Natural killer cell (primary cell): ENCODE results near the gene LIMS4. TPM values are rescaled to one million over a fixed set of nuclear protein-coding genes. Genes with fewer than 3 reads are reported as not detected.
"Not testable (repeated sequence)": the region's sequence is repeated elsewhere in the genome, so short reads cannot be mapped to it uniquely, and the experiment has no call there.

ENCODE experiments used
- ATAC-seq, 3 donors: fragments of 150-1000 bp in 2 of 3; fragments of 200-7000 bp in 1 of 3; cut with Tn5 transposase; 1 replicate in 1 of 3; 2 replicates in 2 of 3; pipeline ENCODE4 v1.10.0; 2021; ENCODE audit warnings: mild to moderate bottlenecking in 2 of 3, moderate library complexity in 2 of 3
- DNase-seq, 2 donors: peaks; one replicate each; pipeline versions ENCODE4 v3.0.0 to v3.0.0-alpha.2; 2013 to 2021; ENCODE audit warnings: mixed read lengths in 1 of 2
- H3K27ac ChIP-seq: one replicate; pipeline ENCODE4 v1.5.1; 2013; ENCODE audit warnings: mild to moderate bottlenecking, low read length
- H3K27me3 ChIP-seq: one replicate; pipeline ENCODE4 v1.6.1; 2013; ENCODE audit warnings: low read length; ENCODE audit not compliant: control insufficient read depth, insufficient read depth
- H3K36me3 ChIP-seq: one replicate; pipeline ENCODE4 v1.6.1; 2013; ENCODE audit warnings: low read length; ENCODE audit not compliant: control insufficient read depth, insufficient read depth
- H3K4me1 ChIP-seq: one replicate; pipeline ENCODE4 v1.6.1; 2013; ENCODE audit warnings: low read length; ENCODE audit not compliant: control insufficient read depth, insufficient read depth
- H3K4me3 ChIP-seq: one replicate; pipeline ENCODE4 v1.5.1; 2013; ENCODE audit warnings: low read length
- H3K9me3 ChIP-seq: one replicate; pipeline ENCODE4 v1.6.1; 2013; ENCODE audit warnings: low read length; ENCODE audit not compliant: control insufficient read depth, insufficient read depth
- H3K27ac Mint-ChIP-seq, 2 donors: one replicate each; pipeline ENCODE4 v1.8.0; 2022; ENCODE audit warnings: mild to moderate bottlenecking in 2 of 2, mixed read lengths in 2 of 2, moderate library complexity in 1 of 2
- H3K27me3 Mint-ChIP-seq, 2 donors: one replicate each; pipeline ENCODE4 v1.8.0; 2022; ENCODE audit warnings: low read depth in 2 of 2, mixed read lengths in 2 of 2
- H3K36me3 Mint-ChIP-seq: one replicate; pipeline ENCODE4 v1.8.0; 2022; ENCODE audit warnings: mixed read lengths
- H3K4me1 Mint-ChIP-seq, 2 donors: one replicate each; pipeline ENCODE4 v1.8.0; 2022; ENCODE audit warnings: mixed read lengths in 2 of 2
- H3K4me3 Mint-ChIP-seq: one replicate; pipeline ENCODE4 v1.8.0; 2022; ENCODE audit warnings: mild to moderate bottlenecking, moderate library complexity, mixed read lengths
- H3K9me3 Mint-ChIP-seq, 2 donors: one replicate each; pipeline ENCODE4 v1.8.0; 2022; ENCODE audit warnings: mixed read lengths in 2 of 2
- WGBS: methylation state at CpG from one replicate; pipeline ENCODE4 v1.1.7; 2013; ENCODE audit warnings: missing lambda C conversion rate; ENCODE audit not compliant: insufficient coverage; 5-methylcytosine and 5-hydroxymethylcytosine counted together
- intact Hi-C: fragments of 100-400 bp; cut with micrococcal nuclease; formaldehyde crosslinking; loops from one replicate; pipeline ENCODE4 v1.14.2; 2022
- total RNA-seq, 4 donors: library from RNA; stranded (reverse); fragments of 120-200 nt in 1 of 4; gene quantifications; one replicate each; pipeline versions ENCODE4 v1.2.3 to v1.2.4, GENCODE V29; 2013 to 2022

The LIMS4 gene
- total RNA-seq, 3 donors from 2014 or later (not counting 1 experiment from before 2014, with no cell fraction given): 0.33 to 0.48 (median 0.40) TPM

- H3K36me3 ChIP-seq, H3K27me3 ChIP-seq, H3K27ac Mint-ChIP-seq, H3K4me1 ChIP-seq, ATAC-seq, H3K9me3 ChIP-seq, H3K36me3 Mint-ChIP-seq, H3K4me3 ChIP-seq, DNase-seq, H3K27ac ChIP-seq, intact Hi-C loops, H3K9me3 Mint-ChIP-seq, H3K4me1 Mint-ChIP-seq, H3K4me3 Mint-ChIP-seq, H3K27me3 Mint-ChIP-seq: not testable (repeated sequence)
- no CpG with 5 or more reads among the region's 2 CpGs for WGBS
These were observed 26.0 kb downstream of the LIMS4 start for GRCh38 chr2:110446644-110447043.

GRCh38 chr2:110443305-110444005 lies 29.2 kb downstream of the LIMS4 start:
- DNase-seq, intact Hi-C loops, H3K4me3 ChIP-seq, H3K27ac Mint-ChIP-seq, H3K9me3 ChIP-seq, H3K4me3 Mint-ChIP-seq, H3K9me3 Mint-ChIP-seq, H3K36me3 ChIP-seq, ATAC-seq, H3K4me1 ChIP-seq, H3K27me3 Mint-ChIP-seq, H3K4me1 Mint-ChIP-seq, H3K36me3 Mint-ChIP-seq, H3K27ac ChIP-seq, H3K27me3 ChIP-seq: not testable (repeated sequence)
- WGBS: no CpG with 5 or more reads among the region's 8 CpGs

DNA sequence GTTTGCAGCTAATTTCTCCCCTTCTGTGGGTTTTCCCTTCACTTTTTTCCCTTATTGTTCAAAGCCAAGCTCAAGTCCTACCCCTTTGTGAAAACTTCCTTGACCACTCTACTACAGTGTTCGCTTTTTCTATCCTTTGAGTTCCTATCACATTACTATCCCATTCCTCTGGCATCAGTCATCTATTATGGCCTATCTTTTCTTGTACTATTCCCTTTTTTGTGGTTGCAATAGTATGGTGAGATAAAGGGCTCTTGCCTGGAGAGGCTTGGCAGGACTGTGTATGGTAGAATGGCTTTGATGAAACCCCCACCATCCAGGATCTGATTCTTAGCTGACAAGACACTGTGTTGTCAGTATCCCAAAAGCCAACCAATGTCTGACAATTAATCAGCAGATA lies 30.7 kb downstream of the LIMS4 start:
- H3K36me3 ChIP-seq, H3K27me3 Mint-ChIP-seq, H3K4me1 ChIP-seq, H3K4me3 ChIP-seq, H3K27me3 ChIP-seq, H3K9me3 ChIP-seq, H3K27ac Mint-ChIP-seq, H3K36me3 Mint-ChIP-seq, DNase-seq, H3K4me3 Mint-ChIP-seq, ATAC-seq, H3K4me1 Mint-ChIP-seq, H3K27ac ChIP-seq, intact Hi-C loops, H3K9me3 Mint-ChIP-seq: not testable (repeated sequence)
- no CpG with 5 or more reads among the region's 1 CpG for whole genome bisulfite sequencing

- H3K36me3 ChIP-seq, intact Hi-C loops, H3K27ac ChIP-seq, H3K27ac Mint-ChIP-seq, H3K4me3 Mint-ChIP-seq, H3K9me3 ChIP-seq, H3K36me3 Mint-ChIP-seq, DNase-seq, H3K4me3 ChIP-seq, ATAC-seq, H3K27me3 ChIP-seq, H3K9me3 Mint-ChIP-seq, H3K4me1 ChIP-seq, H3K27me3 Mint-ChIP-seq, H3K4me1 Mint-ChIP-seq: not testable (repeated sequence)
- no CpG with 5 or more reads among the region's 6 CpGs for WGBS
These were observed 38.1 kb downstream of the LIMS4 start for GRCh38 chr2:110434565-110434964.

- DNase-seq, H3K27me3 ChIP-seq, H3K4me3 ChIP-seq, H3K36me3 ChIP-seq, H3K4me3 Mint-ChIP-seq, H3K27me3 Mint-ChIP-seq, H3K4me1 Mint-ChIP-seq, ATAC-seq, intact Hi-C loops, H3K9me3 ChIP-seq, H3K4me1 ChIP-seq, H3K36me3 Mint-ChIP-seq, H3K9me3 Mint-ChIP-seq, H3K27ac ChIP-seq, H3K27ac Mint-ChIP-seq: not testable (repeated sequence)
- WGBS: no CpG with 5 or more reads among the region's 4 CpGs
These were observed 46.9 kb downstream of the LIMS4 start for GRCh38 chr2:110425725-110426124.

- H3K27ac Mint-ChIP-seq, H3K9me3 ChIP-seq, ATAC-seq, H3K9me3 Mint-ChIP-seq, DNase-seq, H3K4me1 Mint-ChIP-seq, H3K27ac ChIP-seq, H3K27me3 Mint-ChIP-seq, H3K36me3 Mint-ChIP-seq, H3K36me3 ChIP-seq, H3K27me3 ChIP-seq, H3K4me3 Mint-ChIP-seq, intact Hi-C loops, H3K4me1 ChIP-seq, H3K4me3 ChIP-seq: not testable (repeated sequence)
- WGBS: no CpG with 5 or more reads among the region's 4 CpGs
These were observed 48.2 kb downstream of the LIMS4 start for GRCh38 chr2:110424421-110424820.

- H3K4me3 ChIP-seq, H3K36me3 Mint-ChIP-seq, H3K27me3 Mint-ChIP-seq, H3K4me1 ChIP-seq, intact Hi-C loops, H3K27ac ChIP-seq, H3K9me3 ChIP-seq, H3K4me3 Mint-ChIP-seq, H3K27ac Mint-ChIP-seq, H3K4me1 Mint-ChIP-seq, H3K9me3 Mint-ChIP-seq, DNase-seq, H3K36me3 ChIP-seq, H3K27me3 ChIP-seq: not testable (repeated sequence)
- peak in 1 of 3 donors; percentile 69 for ATAC-seq
- no CpG with 5 or more reads among the region's 56 CpGs for WGBS
These were observed 49.0 kb downstream of the LIMS4 start for GRCh38 chr2:110423574-110423962.

DNA sequence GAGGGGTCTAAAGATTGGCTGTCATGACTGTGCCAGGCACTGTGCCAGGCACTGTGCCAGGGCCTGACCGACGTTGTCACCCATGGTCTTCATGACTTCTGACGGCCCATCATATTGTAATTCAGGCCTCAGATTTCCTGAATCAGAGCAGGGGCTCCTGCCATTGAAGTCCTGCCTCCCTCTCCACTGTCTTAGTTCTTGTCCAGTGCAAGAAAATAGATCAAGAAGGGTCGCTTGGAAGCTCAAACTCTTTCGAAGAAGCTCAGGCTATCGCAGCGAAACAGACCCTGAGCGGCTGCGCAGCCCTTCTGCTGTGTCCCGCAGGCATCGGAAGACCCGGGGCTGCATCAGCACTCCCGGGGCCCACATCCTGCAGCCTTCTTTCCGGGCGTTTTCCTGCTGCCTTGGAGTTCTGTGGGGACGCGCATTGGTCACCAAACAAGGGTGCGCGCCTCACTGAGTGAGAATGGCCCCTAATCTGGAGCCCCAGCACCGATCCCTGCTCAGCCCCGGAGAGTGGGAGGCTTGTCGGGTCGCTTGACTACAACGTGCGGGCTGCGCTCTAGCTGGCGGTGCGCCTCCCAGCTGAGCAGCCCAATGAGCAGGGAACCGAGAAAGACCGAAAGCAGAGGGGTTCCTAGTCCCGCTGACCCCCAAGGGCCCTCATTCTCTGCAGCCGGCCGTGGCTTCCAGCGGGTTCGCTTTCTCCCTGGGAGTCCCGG lies 49.6 kb downstream of the LIMS4 start:
- H3K36me3 ChIP-seq, H3K36me3 Mint-ChIP-seq, H3K4me1 Mint-ChIP-seq, H3K4me3 Mint-ChIP-seq, H3K27me3 ChIP-seq, H3K4me1 ChIP-seq, H3K27ac ChIP-seq, H3K9me3 Mint-ChIP-seq, H3K9me3 ChIP-seq, DNase-seq, H3K27me3 Mint-ChIP-seq, H3K27ac Mint-ChIP-seq, intact Hi-C loops, H3K4me3 ChIP-seq: not testable (repeated sequence)
- ATAC-seq: peak in 1 of 3 donors; percentile 57
- no CpG with 5 or more reads among the region's 36 CpGs for WGBS
